Trophoblast cell (in vitro differentiated cells and primary cell): ENCODE data around the gene TNFAIP8L1. TPM values are rescaled to one million over a fixed set of nuclear protein-coding genes. Genes with fewer than 3 reads are reported as not detected.

Source experiments
- DNase-seq, 2 donors: peaks; one replicate each; pipeline ENCODE4 v3.0.0-alpha.2; 2016
- H2AFZ ChIP-seq: 2 replicates; pipeline ENCODE4 v1.6.1; 2013; ENCODE audit warnings: low read length, moderate library complexity, mild to moderate bottlenecking; ENCODE audit not compliant: insufficient read depth, poor library complexity
- H2AK5ac ChIP-seq: 2 replicates; pipeline ENCODE4 v1.6.1; 2013; ENCODE audit warnings: mild to moderate bottlenecking, low read length
- H2BK120ac ChIP-seq: 2 replicates; pipeline ENCODE4 v1.6.1; 2013; ENCODE audit warnings: low read length, mild to moderate bottlenecking, moderate library complexity; ENCODE audit not compliant: insufficient read depth, poor library complexity
- H2BK12ac ChIP-seq: 2 replicates; pipeline ENCODE4 v1.6.1; 2013; ENCODE audit warnings: mild to moderate bottlenecking, low read length, moderate library complexity
- H2BK5ac ChIP-seq: 2 replicates; pipeline ENCODE4 v1.6.1; 2013; ENCODE audit warnings: low read length, low read depth, moderate library complexity, mild to moderate bottlenecking; ENCODE audit not compliant: poor library complexity
- H3K14ac ChIP-seq: 2 replicates; pipeline ENCODE4 v1.6.1; 2013; ENCODE audit warnings: mild to moderate bottlenecking, low read length
- H3K18ac ChIP-seq: 2 replicates; pipeline ENCODE4 v1.6.1; 2013; ENCODE audit warnings: mild to moderate bottlenecking, low read length
- H3K23ac ChIP-seq: 2 replicates; pipeline ENCODE4 v1.6.1; 2013; ENCODE audit warnings: low read length
- H3K27ac ChIP-seq: 2 replicates; pipeline ENCODE4 v1.5.1; 2013; ENCODE audit warnings: low read depth, mild to moderate bottlenecking, inconsistent platforms, low read length, moderate library complexity
- H3K27me3 ChIP-seq: 2 replicates; pipeline ENCODE4 v1.6.1; 2013; ENCODE audit warnings: inconsistent platforms, mild to moderate bottlenecking, low read length, moderate library complexity; ENCODE audit not compliant: insufficient read depth
- H3K36me3 ChIP-seq, 2 experiments: 1 replicate in 1 of 2; 2 replicates in 1 of 2; pipeline ENCODE4 v1.6.1; 2013; ENCODE audit warnings: low read length in 2 of 2, mild to moderate bottlenecking in 2 of 2, moderate library complexity in 1 of 2; ENCODE audit not compliant: insufficient read depth in 2 of 2, control insufficient read depth in 1 of 2
- H3K4ac ChIP-seq: 2 replicates; pipeline ENCODE4 v1.6.1; 2013; ENCODE audit warnings: low read depth, mild to moderate bottlenecking, low read length, moderate library complexity
- H3K4me1 ChIP-seq, 2 experiments: 1 replicate in 1 of 2; 2 replicates in 1 of 2; pipeline ENCODE4 v1.6.1; 2013; ENCODE audit warnings: low read length in 2 of 2, mild to moderate bottlenecking in 2 of 2, moderate library complexity in 1 of 2; ENCODE audit not compliant: insufficient read depth in 2 of 2, control insufficient read depth in 1 of 2
- H3K4me2 ChIP-seq: 2 replicates; pipeline ENCODE4 v1.6.1; 2013; ENCODE audit warnings: inconsistent platforms, mild to moderate bottlenecking, low read length, moderate library complexity
- H3K4me3 ChIP-seq: 2 replicates; pipeline ENCODE4 v1.5.1; 2013; ENCODE audit warnings: mild to moderate bottlenecking, low read depth, low read length, inconsistent platforms
- H3K79me1 ChIP-seq: one replicate; pipeline ENCODE4 v1.6.1; 2013; ENCODE audit warnings: low read length
- H3K79me2 ChIP-seq: 2 replicates; pipeline ENCODE4 v1.6.1; 2013; ENCODE audit warnings: low read length, mild to moderate bottlenecking; ENCODE audit not compliant: control insufficient read depth, insufficient read depth, poor library complexity
- H3K9ac ChIP-seq: 2 replicates; pipeline ENCODE4 v1.6.1; 2013; ENCODE audit warnings: mild to moderate bottlenecking, low read length
- H3K9me3 ChIP-seq: 2 replicates; pipeline ENCODE4 v1.6.1; 2013; ENCODE audit warnings: low read depth, mild to moderate bottlenecking, control low read depth, inconsistent platforms, low read length; ENCODE audit not compliant: insufficient read depth
- H4K12ac ChIP-seq: 2 replicates; pipeline ENCODE4 v1.6.1; 2013; ENCODE audit warnings: low read depth, mild to moderate bottlenecking, low read length, moderate library complexity
- H4K8ac ChIP-seq: 2 replicates; pipeline ENCODE4 v1.6.1; 2013; ENCODE audit warnings: low read depth, mild to moderate bottlenecking, low read length, moderate library complexity
- H4K91ac ChIP-seq: one replicate; pipeline ENCODE4 v1.6.1; 2013; ENCODE audit warnings: low read depth, mild to moderate bottlenecking, low read length, moderate library complexity
- WGBS: extraction: QIAGEN DNeasy Blood & Tissue Kit; methylation state at CpG from one replicate; pipeline ENCODE4 v1.1.7; 2013; ENCODE audit warnings: missing lambda C conversion rate; ENCODE audit not compliant: insufficient read length, insufficient coverage; ENCODE audit errors: extremely low coverage; 5-methylcytosine and 5-hydroxymethylcytosine counted together
- polyA plus RNA-seq: library from polyadenylated mRNA; stranded (reverse); fragments of 200-250 nt; gene quantifications from 2 replicates; pipeline ENCODE4 v1.2.3, GENCODE V29; 2013

Gene TNFAIP8L1
- 6.4 and 7.0 TPM in 2 replicates for polyA plus RNA-seq

DNA sequence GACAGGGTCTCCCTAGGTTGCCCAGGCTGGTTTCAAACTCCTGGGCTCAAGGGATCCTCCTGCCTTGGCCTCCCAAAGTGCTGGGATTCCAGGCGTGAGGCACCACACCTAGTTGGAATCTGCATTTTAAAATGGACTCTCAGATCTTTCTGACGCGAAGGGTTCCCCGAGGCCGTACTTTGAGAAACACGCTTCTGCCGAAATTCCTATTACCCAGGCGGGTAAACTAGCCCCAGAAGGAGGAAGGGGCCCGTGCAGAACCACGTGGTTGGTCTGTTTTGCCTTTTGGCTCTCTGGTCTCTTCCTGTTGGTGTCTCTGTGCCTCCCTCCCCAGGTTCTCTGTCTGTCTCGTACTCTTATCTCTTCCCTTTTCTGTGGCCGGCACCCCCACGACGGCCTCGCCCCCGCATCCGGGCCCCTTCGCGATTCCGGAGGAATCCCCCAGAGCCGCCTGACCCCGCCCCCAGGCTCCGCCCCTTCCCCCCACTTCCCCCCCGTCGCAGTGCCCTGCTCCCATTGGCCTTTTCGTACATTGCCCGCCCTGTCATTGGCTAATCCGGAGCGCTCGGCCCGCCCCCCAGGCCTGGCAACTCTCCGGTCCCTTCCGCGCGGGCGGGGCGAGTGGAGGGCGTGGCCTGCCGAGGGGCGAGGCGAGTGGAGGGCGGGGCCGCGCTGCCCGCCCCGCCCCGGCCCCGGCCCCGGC, at the start of gene TNFAIP8L1:
TNFAIP8L1 (plus strand) TSS at position 689 of the 703 bp plus-strand sequence. CDS start 12,354 bp downstream, outside the sequence.
- H3K23ac ChIP-seq: no peak within 1 kb of the TSS
- H3K79me1 ChIP-seq: peaks cover 10% of the 10 kb centered on the region
- peak within 1 kb of the TSS; percentile 20 for H3K9ac ChIP-seq
- peak within 1 kb of the TSS; percentile 71 for H3K4me3 ChIP-seq
- no peaks in the 10 kb centered on the region for H3K27me3 ChIP-seq
- peak within 1 kb of the TSS; percentile 50 for H4K91ac ChIP-seq
- peak within 1 kb of the TSS; percentile 66 for H4K8ac ChIP-seq
- H4K12ac ChIP-seq: peak within 1 kb of the TSS; percentile 47
- DNase-seq: peak; percentile 96 to 98
- peaks cover 5% of the 10 kb centered on the region for H3K79me2 ChIP-seq
- peak within 1 kb of the TSS; percentile 76 for H2BK5ac ChIP-seq
- H3K4me1 ChIP-seq: peaks cover 10 to 11% of the 10 kb centered on the region in 2 experiments
- H2AFZ ChIP-seq: peak within 1 kb of the TSS; percentile 82
- H3K4ac ChIP-seq: peak within 1 kb of the TSS; percentile 47
- peak within 1 kb of the TSS; percentile 76 for H2AK5ac ChIP-seq
- H3K27ac ChIP-seq: peak within 1 kb of the TSS; percentile 40
- peak within 1 kb of the TSS; percentile 78 for H3K18ac ChIP-seq
- no CpG with 5 or more reads among the region's 49 CpGs for WGBS
- H3K9me3 ChIP-seq: no peaks in the 10 kb centered on the region
- peak within 1 kb of the TSS; percentile 73 for H3K4me2 ChIP-seq
- peak within 1 kb of the TSS; percentile 41 for H3K14ac ChIP-seq
- H3K36me3 ChIP-seq: no peaks in the 10 kb centered on the region
- H2BK12ac ChIP-seq: peak within 1 kb of the TSS; percentile 46
- H2BK120ac ChIP-seq: peak within 1 kb of the TSS; percentile 34

DNA sequence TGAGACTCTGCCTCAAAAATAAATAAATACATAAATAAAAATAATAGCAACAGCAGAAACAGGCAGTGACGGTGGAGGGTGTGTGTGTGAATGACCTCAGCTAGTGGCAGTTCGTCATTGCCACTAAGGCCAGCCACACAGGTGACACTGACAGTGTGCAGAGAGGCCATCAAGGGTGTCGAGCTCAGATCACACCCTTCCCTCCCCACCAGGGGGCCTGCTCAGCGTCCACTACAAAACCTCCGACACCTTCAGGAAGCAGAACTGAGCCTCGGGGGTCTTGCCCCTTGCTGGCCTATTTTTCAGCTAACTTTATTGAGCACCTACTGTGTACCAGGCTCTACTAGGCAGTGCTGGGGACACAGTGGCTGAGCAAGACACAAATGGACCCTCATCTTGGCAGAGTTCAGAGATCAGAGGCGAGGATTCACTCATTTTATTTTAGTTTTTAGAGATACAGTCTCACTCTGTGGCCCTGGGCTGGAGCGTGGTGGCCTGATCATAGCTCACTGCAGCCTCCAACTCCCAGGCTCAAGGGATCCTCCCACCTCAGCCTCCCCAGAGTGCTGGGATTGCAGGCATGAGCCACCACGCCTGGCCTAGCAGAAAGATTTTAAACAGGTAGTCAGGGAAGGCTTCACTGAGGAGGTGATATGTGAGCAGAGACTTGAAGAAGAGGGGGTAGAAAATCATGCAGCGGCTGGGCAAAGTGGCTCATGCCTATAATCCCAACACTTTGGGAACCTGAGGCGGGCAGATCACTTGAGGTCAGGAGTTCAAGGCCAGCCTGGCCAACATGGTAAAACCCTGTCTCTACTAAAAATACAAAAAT, 49.5 kb upstream of the TNFAIP8L1 start:
- Histone ChIP-seq H3K23ac (no peak overlapping the region), H4K12ac (no peak overlapping the region), H3K9ac (no peak overlapping the region), H3K4me1 (no peaks in the 10 kb centered on the region), H3K4me2 (no peak overlapping the region), H3K79me1 (no peaks in the 10 kb centered on the region), H2BK12ac (no peak overlapping the region), H3K9me3 (no peaks in the 10 kb centered on the region), H2AK5ac (no peak overlapping the region), H2AFZ (no peak overlapping the region), H3K79me2 (no peaks in the 10 kb centered on the region), H3K4me3 (no peak overlapping the region), H3K18ac (no peak overlapping the region), H3K14ac (no peak overlapping the region), H3K4ac (no peak overlapping the region), H4K8ac (no peak overlapping the region), H3K27me3 (peaks cover 3% of the 10 kb centered on the region), H4K91ac (no peak overlapping the region), H3K36me3 (no peaks in the 10 kb centered on the region), H2BK120ac (no peak overlapping the region), H3K27ac (no peak overlapping the region), H2BK5ac (no peak overlapping the region)
- WGBS: no CpG with 5 or more reads among the region's 11 CpGs
- DNase-seq: peak in 1 of 2 donors; percentile 45

DNA sequence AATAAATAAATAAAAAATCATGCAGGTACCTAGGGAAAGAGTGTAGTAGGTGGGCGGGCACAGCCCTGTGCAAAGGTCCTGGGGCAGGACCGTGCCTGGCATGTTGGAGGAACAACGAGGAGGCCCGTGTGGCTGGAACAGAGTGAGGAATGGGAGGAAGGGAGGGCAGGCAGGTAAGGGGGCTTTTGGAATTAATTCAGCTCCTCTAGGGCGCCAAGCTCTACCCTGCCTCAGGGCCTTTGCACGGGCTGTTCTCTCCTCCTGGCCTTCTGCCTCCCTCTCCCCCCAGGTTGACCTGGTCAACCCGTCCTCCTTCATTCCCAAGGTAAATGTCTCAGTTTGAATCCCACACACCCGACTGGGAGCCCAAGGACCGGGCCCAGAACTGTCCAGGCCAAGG, 48.8 kb upstream of the TNFAIP8L1 start:
- no peaks in the 10 kb centered on the region for H3K9me3 ChIP-seq
- WGBS: no CpG with 5 or more reads among the region's 9 CpGs
- no peak overlapping the region for H3K23ac ChIP-seq
- H3K79me2 ChIP-seq: no peaks in the 10 kb centered on the region
- DNase-seq: peak in 1 of 2 donors; percentile 39
- H3K36me3 ChIP-seq: no peaks in the 10 kb centered on the region
- no peak overlapping the region for H2BK12ac ChIP-seq
- H2BK5ac ChIP-seq: no peak overlapping the region
- H4K12ac ChIP-seq: no peak overlapping the region
- H3K9ac ChIP-seq: no peak overlapping the region
- no peak overlapping the region for H3K4me2 ChIP-seq
- H3K27ac ChIP-seq: no peak overlapping the region
- H2BK120ac ChIP-seq: no peak overlapping the region
- H2AFZ ChIP-seq: no peak overlapping the region
- no peaks in the 10 kb centered on the region for H3K4me1 ChIP-seq
- no peaks in the 10 kb centered on the region for H3K79me1 ChIP-seq
- no peak overlapping the region for H3K4me3 ChIP-seq
- no peak overlapping the region for H4K8ac ChIP-seq
- H3K18ac ChIP-seq: no peak overlapping the region
- no peak overlapping the region for H3K4ac ChIP-seq
- H3K27me3 ChIP-seq: no peaks in the 10 kb centered on the region
- no peak overlapping the region for H3K14ac ChIP-seq
- no peak overlapping the region for H4K91ac ChIP-seq
- no peak overlapping the region for H2AK5ac ChIP-seq

DNA sequence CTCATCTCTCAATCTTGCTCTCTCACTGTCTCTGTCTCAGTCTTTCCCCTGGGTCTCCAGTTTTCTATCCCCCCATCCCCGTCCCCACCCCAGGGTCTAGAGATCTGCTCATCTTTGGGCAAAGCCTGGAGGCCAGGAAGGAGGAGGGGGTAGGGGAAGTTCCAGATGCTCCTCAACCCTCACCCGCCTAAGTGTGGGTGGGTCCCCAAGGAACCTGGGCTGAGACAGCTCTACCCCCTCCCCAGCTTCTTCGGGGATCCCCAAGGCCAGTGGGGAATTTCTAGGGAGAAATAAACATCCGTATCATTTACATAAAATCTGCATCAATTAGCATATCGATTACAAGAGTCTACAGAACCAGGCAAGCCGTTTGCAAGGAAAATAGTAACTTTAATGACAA, 48.0 kb upstream of the TNFAIP8L1 start:
- no peak for DNase-seq
- no peak overlapping the region for H3K27ac ChIP-seq
- H2BK5ac ChIP-seq: no peak overlapping the region
- H2AK5ac ChIP-seq: no peak overlapping the region
- no peaks in the 10 kb centered on the region for H3K79me2 ChIP-seq
- H3K4me2 ChIP-seq: no peak overlapping the region
- H2BK12ac ChIP-seq: no peak overlapping the region
- H3K27me3 ChIP-seq: no peaks in the 10 kb centered on the region
- no peaks in the 10 kb centered on the region for H3K9me3 ChIP-seq
- no peak overlapping the region for H3K4me3 ChIP-seq
- no peak overlapping the region for H3K23ac ChIP-seq
- H3K4me1 ChIP-seq: no peaks in the 10 kb centered on the region
- H3K14ac ChIP-seq: no peak overlapping the region
- H3K79me1 ChIP-seq: no peaks in the 10 kb centered on the region
- H3K36me3 ChIP-seq: no peaks in the 10 kb centered on the region
- no CpG with 5 or more reads among the region's 6 CpGs for WGBS
- no peak overlapping the region for H2AFZ ChIP-seq
- no peak overlapping the region for H3K9ac ChIP-seq
- H3K4ac ChIP-seq: no peak overlapping the region
- no peak overlapping the region for H2BK120ac ChIP-seq
- no peak overlapping the region for H4K91ac ChIP-seq
- no peak overlapping the region for H4K12ac ChIP-seq
- no peak overlapping the region for H4K8ac ChIP-seq
- no peak overlapping the region for H3K18ac ChIP-seq
